Activated naive CD8-positive, alpha-beta T cell (primary cell): ENCODE data around the gene BMI1.
"Not testable (repeated sequence)": the region's sequence is repeated elsewhere in the genome, so short reads cannot be mapped to it uniquely, and the experiment has no call there.

ENCODE experiments used
- H3K27ac Mint-ChIP-seq: one replicate; pipeline ENCODE4 v1.8.0; 2021; ENCODE audit warnings: mixed read lengths
- H3K27me3 Mint-ChIP-seq: one replicate; pipeline ENCODE4 v1.8.0; 2021; ENCODE audit warnings: mixed read lengths
- H3K36me3 Mint-ChIP-seq: one replicate; pipeline ENCODE4 v1.8.0; 2021; ENCODE audit warnings: mixed read lengths
- H3K4me1 Mint-ChIP-seq: one replicate; pipeline ENCODE4 v1.8.0; 2021; ENCODE audit warnings: low read depth, mixed read lengths
- H3K4me3 Mint-ChIP-seq: one replicate; pipeline ENCODE4 v1.8.0; 2021; ENCODE audit warnings: mild to moderate bottlenecking, mixed read lengths
- H3K9me3 Mint-ChIP-seq: one replicate; pipeline ENCODE4 v1.8.0; 2021; ENCODE audit warnings: low read depth, mixed read lengths

BMI1 gene

GRCh38 chr10:22320591-22321155, at the start of gene BMI1:
BMI1 (plus strand) TSS chr10:22321099; CDS start chr10:22326450, 5,351 bp downstream.
- Mint-ChIP-seq H3K4me3 (peak within 1 kb of the TSS; percentile 93), H3K9me3 (no peaks in the 10 kb centered on the region), H3K27me3 (peaks cover 14% of the 10 kb centered on the region), H3K27ac (peak within 1 kb of the TSS; percentile 93), H3K4me1 (peaks cover 54% of the 10 kb centered on the region), H3K36me3 (no peaks in the 10 kb centered on the region)

DNA sequence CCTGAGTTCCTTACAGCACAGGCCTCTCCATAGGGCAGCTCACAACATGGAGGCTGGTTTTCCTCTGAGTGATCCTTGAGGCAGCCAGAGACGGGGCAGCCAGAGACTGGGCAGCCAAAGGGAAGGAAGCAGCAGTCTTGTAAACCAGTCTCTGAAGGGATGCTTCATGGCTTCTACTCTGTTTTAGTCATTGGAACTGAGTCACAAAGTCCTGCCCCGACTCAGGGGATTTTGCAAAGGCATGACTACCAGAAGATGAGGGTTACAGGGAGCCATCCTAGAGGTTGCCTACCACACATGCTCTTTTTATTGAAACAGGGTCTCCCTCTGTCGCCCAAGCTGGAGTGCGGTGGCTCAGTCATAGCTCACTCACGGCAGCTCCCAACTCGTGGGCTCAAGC, 49.1 kb upstream of the BMI1 start:
- no peaks in the 10 kb centered on the region for H3K4me1 Mint-ChIP-seq
- no peak overlapping the region for H3K27ac Mint-ChIP-seq
- H3K9me3 Mint-ChIP-seq: no peaks in the 10 kb centered on the region
- H3K27me3 Mint-ChIP-seq: peaks cover 3% of the 10 kb centered on the region
- no peak overlapping the region for H3K4me3 Mint-ChIP-seq
- H3K36me3 Mint-ChIP-seq: peaks cover 5% of the 10 kb centered on the region

GRCh38 chr10:22278441-22278782, 42.5 kb upstream of the BMI1 start:
- Mint-ChIP-seq H3K27ac (no peak overlapping the region), H3K27me3 (no peaks in the 10 kb centered on the region), H3K4me1 (no peaks in the 10 kb centered on the region), H3K9me3 (no peaks in the 10 kb centered on the region), H3K4me3 (no peak overlapping the region), H3K36me3 (no peaks in the 10 kb centered on the region)

DNA sequence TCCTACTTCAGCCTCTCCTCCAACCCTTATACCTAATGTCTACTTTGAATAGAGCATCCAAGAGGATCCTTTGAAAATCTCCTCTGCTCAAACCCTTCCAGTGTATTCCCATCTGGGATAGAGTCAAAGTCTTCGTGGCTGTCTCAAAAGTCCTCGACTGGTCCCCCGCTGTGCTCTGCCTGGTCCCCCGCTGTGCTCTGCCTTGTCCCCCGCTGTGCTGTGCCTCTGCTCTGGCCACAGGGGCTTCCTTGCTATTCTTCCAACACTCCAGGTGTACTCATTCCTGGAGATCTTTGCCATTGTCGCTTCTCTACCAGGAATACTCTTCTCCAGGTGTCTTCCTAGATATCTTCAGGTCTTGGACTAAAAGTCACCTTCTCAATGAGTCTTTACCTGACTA, 40.8 kb upstream of the BMI1 start:
- Mint-ChIP-seq H3K27ac (no peak overlapping the region), H3K4me3 (no peak overlapping the region)

DNA sequence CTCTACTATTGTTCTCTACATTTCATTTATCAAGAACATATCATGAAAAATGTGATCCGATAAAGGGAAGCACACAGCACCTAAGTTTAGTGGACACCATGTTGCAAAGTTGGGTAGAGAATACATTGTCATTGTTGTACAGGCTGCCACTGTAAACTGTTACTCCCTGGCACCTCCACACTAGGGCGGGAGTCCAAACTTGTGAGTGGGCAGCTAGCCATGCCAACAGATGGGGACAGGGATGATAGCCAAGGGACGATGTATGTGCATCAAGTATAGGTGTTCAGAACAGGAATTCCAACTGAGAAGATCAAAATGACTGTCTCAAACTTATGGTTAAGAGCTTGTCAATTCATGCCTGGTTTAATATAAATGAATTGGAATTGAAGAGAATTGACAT, 35.8 kb upstream of the BMI1 start:
- no peaks in the 10 kb centered on the region for H3K4me1 Mint-ChIP-seq
- peaks cover 5% of the 10 kb centered on the region for H3K9me3 Mint-ChIP-seq
- H3K4me3 Mint-ChIP-seq: no peak overlapping the region
- no peaks in the 10 kb centered on the region for H3K36me3 Mint-ChIP-seq
- H3K27me3 Mint-ChIP-seq: peaks cover 4% of the 10 kb centered on the region
- H3K27ac Mint-ChIP-seq: no peak overlapping the region

More for the DNA sequence above, 40.8 kb upstream of the BMI1 start:
- Mint-ChIP-seq H3K4me1 (no peaks in the 10 kb centered on the region), H3K9me3 (no peaks in the 10 kb centered on the region), H3K27me3 (peaks cover 3% of the 10 kb centered on the region), H3K36me3 (no peaks in the 10 kb centered on the region)

- peaks cover 5% of the 10 kb centered on the region for H3K27me3 Mint-ChIP-seq
- H3K9me3 Mint-ChIP-seq: peaks cover 9% of the 10 kb centered on the region
- no peaks in the 10 kb centered on the region for H3K36me3 Mint-ChIP-seq
- H3K4me3 Mint-ChIP-seq: no peak overlapping the region
- no peak overlapping the region for H3K27ac Mint-ChIP-seq
- H3K4me1 Mint-ChIP-seq: no peaks in the 10 kb centered on the region
Measured at GRCh38 chr10:22293747-22294404, 27.0 kb upstream of the BMI1 start.

DNA sequence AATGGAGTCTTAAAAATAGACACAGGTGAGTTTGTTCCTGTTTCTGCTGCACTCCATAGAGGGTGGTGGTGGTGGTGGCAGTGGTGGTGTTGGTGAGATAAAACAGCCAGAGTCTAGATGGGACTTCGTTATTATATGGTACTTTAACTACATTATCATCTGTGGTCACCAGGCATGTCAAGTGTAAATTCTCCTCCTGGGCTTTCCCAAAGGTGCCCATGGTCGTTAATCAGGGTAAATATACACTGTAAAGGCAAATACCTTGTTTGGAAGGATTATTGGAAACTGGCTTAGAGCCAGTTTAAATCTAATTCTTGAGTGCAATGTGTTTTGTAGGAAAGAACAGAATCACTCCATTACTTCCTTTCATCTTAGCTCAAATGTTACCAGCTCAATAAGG, 26.2 kb upstream of the BMI1 start:
- Mint-ChIP-seq H3K27me3 (peaks cover 7% of the 10 kb centered on the region), H3K27ac (no peak overlapping the region), H3K4me1 (no peaks in the 10 kb centered on the region), H3K4me3 (no peak overlapping the region), H3K36me3 (no peaks in the 10 kb centered on the region), H3K9me3 (peaks cover 8% of the 10 kb centered on the region)

- Mint-ChIP-seq H3K27ac (no peak overlapping the region), H3K36me3 (no peaks in the 10 kb centered on the region), H3K27me3 (peaks cover 5% of the 10 kb centered on the region), H3K9me3 (no peaks in the 10 kb centered on the region), H3K4me3 (no peak overlapping the region), H3K4me1 (no peaks in the 10 kb centered on the region)
Measured at GRCh38 chr10:22301193-22301592, 19.7 kb upstream of the BMI1 start.

GRCh38 chr10:22303461-22303860, 17.4 kb upstream of the BMI1 start:
- H3K4me3 Mint-ChIP-seq: no peak overlapping the region
- H3K4me1 Mint-ChIP-seq: no peaks in the 10 kb centered on the region
- no peak overlapping the region for H3K27ac Mint-ChIP-seq
- peaks cover 9% of the 10 kb centered on the region for H3K27me3 Mint-ChIP-seq
- H3K36me3 Mint-ChIP-seq: no peaks in the 10 kb centered on the region
- no peaks in the 10 kb centered on the region for H3K9me3 Mint-ChIP-seq

- Mint-ChIP-seq H3K36me3 (no peaks in the 10 kb centered on the region), H3K27me3 (peaks cover 7% of the 10 kb centered on the region), H3K4me3 (no peak overlapping the region), H3K4me1 (no peaks in the 10 kb centered on the region), H3K27ac (no peak overlapping the region), H3K9me3 (no peaks in the 10 kb centered on the region)
Measured at GRCh38 chr10:22305721-22306120, 15.2 kb upstream of the BMI1 start.

- H3K4me1 Mint-ChIP-seq: no peaks in the 10 kb centered on the region
- no peak overlapping the region for H3K27ac Mint-ChIP-seq
- no peaks in the 10 kb centered on the region for H3K36me3 Mint-ChIP-seq
- no peaks in the 10 kb centered on the region for H3K9me3 Mint-ChIP-seq
- peaks cover 8% of the 10 kb centered on the region for H3K27me3 Mint-ChIP-seq
- H3K4me3 Mint-ChIP-seq: no peak overlapping the region
Measured at GRCh38 chr10:22308390-22308789, 12.5 kb upstream of the BMI1 start.

- Mint-ChIP-seq H3K27me3 (peaks cover 8% of the 10 kb centered on the region), H3K9me3 (no peaks in the 10 kb centered on the region), H3K36me3 (no peaks in the 10 kb centered on the region), H3K4me1 (no peaks in the 10 kb centered on the region), H3K4me3 (no peak overlapping the region), H3K27ac (no peak overlapping the region)
Measured at GRCh38 chr10:22309180-22310000, 11.5 kb upstream of the BMI1 start.

- not testable (repeated sequence) for H3K27ac Mint-ChIP-seq, H3K9me3 Mint-ChIP-seq, H3K4me1 Mint-ChIP-seq, H3K4me3 Mint-ChIP-seq, H3K27me3 Mint-ChIP-seq, H3K36me3 Mint-ChIP-seq
Measured at GRCh38 chr10:22310012-22310411, 10.9 kb upstream of the BMI1 start.

GRCh38 chr10:22310928-22311327, 10.0 kb upstream of the BMI1 start:
- no peak overlapping the region for H3K27ac Mint-ChIP-seq
- H3K9me3 Mint-ChIP-seq: no peaks in the 10 kb centered on the region
- H3K36me3 Mint-ChIP-seq: no peaks in the 10 kb centered on the region
- H3K4me3 Mint-ChIP-seq: no peak overlapping the region
- peaks cover 11% of the 10 kb centered on the region for H3K4me1 Mint-ChIP-seq
- peaks cover 8% of the 10 kb centered on the region for H3K27me3 Mint-ChIP-seq

- peak overlapping the region; percentile 92 for H3K4me3 Mint-ChIP-seq
- peaks cover 1% of the 10 kb centered on the region for H3K27me3 Mint-ChIP-seq
- peak overlapping the region; percentile 92 for H3K27ac Mint-ChIP-seq
- H3K4me1 Mint-ChIP-seq: peaks cover 32% of the 10 kb centered on the region
- H3K9me3 Mint-ChIP-seq: no peaks in the 10 kb centered on the region
- H3K36me3 Mint-ChIP-seq: no peaks in the 10 kb centered on the region
Measured at GRCh38 chr10:22314852-22315251, 6.0 kb upstream of the BMI1 start.
